Loucy (cell line): ENCODE measurements around the gene MTHFD1.

Experiments
- H2AFZ ChIP-seq: fragments of 200-600 bp; sonication (generic); 2 replicates; pipeline ENCODE4 v1.6.0; 2016; ENCODE audit warnings: antibody characterized with exemption, mild to moderate bottlenecking, low read length, moderate library complexity
- H3F3A ChIP-seq: fragments of 200-600 bp; 2 replicates; pipeline ENCODE4 v1.6.0; 2016; ENCODE audit warnings: antibody characterized with exemption, low read depth, mild to moderate bottlenecking
- H3K27me3 ChIP-seq: fragments of 200-600 bp; sonication (generic); 2 replicates; pipeline ENCODE4 v1.6.1; 2014; ENCODE audit warnings: low read length, mild to moderate bottlenecking; ENCODE audit not compliant: insufficient read depth, poor library complexity, severe bottlenecking
- H3K36me3 ChIP-seq: fragments of 200-600 bp; sonication (generic); 2 replicates; pipeline ENCODE4 v1.6.1; 2016; ENCODE audit warnings: low read length; ENCODE audit not compliant: insufficient read depth
- H3K4me1 ChIP-seq: fragments of 200-600 bp; sonication (generic); 2 replicates; pipeline ENCODE4 v1.5.1; 2014; ENCODE audit warnings: low read length, mild to moderate bottlenecking; ENCODE audit not compliant: insufficient read depth, poor library complexity, severe bottlenecking
- H3K4me2 ChIP-seq: fragments of 200-600 bp; sonication (generic); 2 replicates; pipeline ENCODE4 v1.6.0; 2014; ENCODE audit warnings: antibody characterized with exemption, low read length, low read depth, mild to moderate bottlenecking; ENCODE audit not compliant: poor library complexity, severe bottlenecking
- H3K4me3 ChIP-seq: fragments of 200-600 bp; sonication (generic); 2 replicates; pipeline ENCODE4 v1.5.1; 2014; ENCODE audit warnings: low read length, mild to moderate bottlenecking, mixed read lengths; ENCODE audit not compliant: poor library complexity, severe bottlenecking
- H3K79me2 ChIP-seq: fragments of 200-600 bp; sonication (generic); 2 replicates; pipeline ENCODE4 v1.6.1; 2014; ENCODE audit warnings: low read length; ENCODE audit not compliant: insufficient read depth
- H3K9ac ChIP-seq: fragments of 200-600 bp; sonication (generic); 2 replicates; pipeline ENCODE4 v1.6.0; 2014; ENCODE audit warnings: mild to moderate bottlenecking, low read depth, low read length, moderate library complexity; ENCODE audit not compliant: poor library complexity, severe bottlenecking
- H3K9me2 ChIP-seq: fragments of 200-600 bp; sonication (generic); replicated peaks from 2 replicates; pipeline ENCODE4 v1.6.1; 2016; ENCODE audit warnings: low read depth, low read length, mixed read lengths
- H3K9me3 ChIP-seq: fragments of 200-600 bp; sonication (generic); 2 replicates; pipeline ENCODE4 v1.6.1; 2014; ENCODE audit warnings: mild to moderate bottlenecking, antibody characterized with exemption, low read length, low read depth; ENCODE audit not compliant: insufficient read depth
- H4K20me1 ChIP-seq: fragments of 200-600 bp; sonication (generic); 2 replicates; pipeline ENCODE4 v1.6.0; 2014; ENCODE audit warnings: antibody characterized with exemption, low read length, mild to moderate bottlenecking; ENCODE audit not compliant: insufficient read depth, poor library complexity, severe bottlenecking
- EZH2phosphoT487 ChIP-seq: fragments of 200-600 bp; IDR thresholded peaks from 2 replicates; pipeline ENCODE4 v1.6.1; 2018; ENCODE audit warnings: antibody characterized with exemption, mild to moderate bottlenecking, moderate library complexity, borderline replicate concordance
- TF ChIP-seq, protein P1 (sequence below): fragments of 200-600 bp; sonication (generic); conservative IDR thresholded peaks from 2 replicates; pipeline ENCODE4 v1.5.1; 2014; ENCODE audit warnings: mild to moderate bottlenecking, antibody characterized with exemption, low read length

MTHFD1 gene

DNA sequence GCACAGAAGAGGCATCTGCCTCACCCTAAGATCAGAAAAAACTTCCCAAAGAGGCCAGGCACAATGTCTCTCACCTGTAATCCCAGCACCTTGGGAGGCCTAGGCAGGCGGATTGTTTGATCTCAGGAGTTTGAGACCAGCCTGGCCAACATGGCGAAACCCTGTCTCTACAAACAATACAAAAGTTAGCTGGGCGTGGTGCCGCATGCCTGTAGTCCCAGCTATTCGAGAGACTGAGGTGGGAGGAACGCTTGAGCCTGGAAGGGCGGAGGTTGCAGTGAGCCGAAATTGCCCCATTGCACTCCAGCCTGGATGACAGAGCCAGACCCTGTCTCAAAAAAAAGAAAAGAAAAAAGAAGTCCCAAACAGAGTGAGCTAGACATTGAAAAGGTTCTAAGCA is 120.9 kb downstream of the MTHFD1 start:
- Histone ChIP-seq H3K27me3 (no peaks in the 10 kb centered on the region), H3K9me3 (no peaks in the 10 kb centered on the region), H3K4me1 (peaks cover 60% of the 10 kb centered on the region), H3K36me3 (peaks cover 7% of the 10 kb centered on the region; the same call in 1 of the 2 replicates), H3K9me2 (no peaks in the 10 kb centered on the region), H3K4me3 (peak overlapping the region; percentile 80), H2AFZ (no peak overlapping the region), H4K20me1 (peaks cover 79% of the 10 kb centered on the region), H3K79me2 (peaks cover 94% of the 10 kb centered on the region), H3K4me2 (peak overlapping the region; percentile 99), H3K9ac (peak overlapping the region; percentile 98), H3F3A (peaks cover 6% of the 10 kb centered on the region)
- TF ChIP-seq, protein P1, sequence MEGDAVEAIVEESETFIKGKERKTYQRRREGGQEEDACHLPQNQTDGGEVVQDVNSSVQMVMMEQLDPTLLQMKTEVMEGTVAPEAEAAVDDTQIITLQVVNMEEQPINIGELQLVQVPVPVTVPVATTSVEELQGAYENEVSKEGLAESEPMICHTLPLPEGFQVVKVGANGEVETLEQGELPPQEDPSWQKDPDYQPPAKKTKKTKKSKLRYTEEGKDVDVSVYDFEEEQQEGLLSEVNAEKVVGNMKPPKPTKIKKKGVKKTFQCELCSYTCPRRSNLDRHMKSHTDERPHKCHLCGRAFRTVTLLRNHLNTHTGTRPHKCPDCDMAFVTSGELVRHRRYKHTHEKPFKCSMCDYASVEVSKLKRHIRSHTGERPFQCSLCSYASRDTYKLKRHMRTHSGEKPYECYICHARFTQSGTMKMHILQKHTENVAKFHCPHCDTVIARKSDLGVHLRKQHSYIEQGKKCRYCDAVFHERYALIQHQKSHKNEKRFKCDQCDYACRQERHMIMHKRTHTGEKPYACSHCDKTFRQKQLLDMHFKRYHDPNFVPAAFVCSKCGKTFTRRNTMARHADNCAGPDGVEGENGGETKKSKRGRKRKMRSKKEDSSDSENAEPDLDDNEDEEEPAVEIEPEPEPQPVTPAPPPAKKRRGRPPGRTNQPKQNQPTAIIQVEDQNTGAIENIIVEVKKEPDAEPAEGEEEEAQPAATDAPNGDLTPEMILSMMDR: no peak
- TF ChIP-seq EZH2phosphoT487: no peak
